GM10248 (cell line): ENCODE measurements around the gene CHML.
"Not testable (repeated sequence)": the region's sequence is repeated elsewhere in the genome, so short reads cannot be mapped to it uniquely, and the experiment has no call there.

Experiments
- CTCF ChIA-PET: fragments of 300-600 bp; sonication (Branson Sonifier 250); formaldehyde crosslinking; extraction: SDS; loops from one replicate; lab custom pipeline; 2021; ENCODE audit warnings: antibody characterized with exemption; lab: Yijun Ruan, JAX
- POLR2A ChIA-PET: fragments of 350-650 bp; sonication (Branson Sonifier 250); formaldehyde crosslinking; extraction: SDS; loops from one replicate; lab custom pipeline; 2020; ENCODE audit warnings: antibody characterized with exemption; lab: Yijun Ruan, JAX
- DNase-seq: peaks from one replicate; pipeline ENCODE4 v3.0.0; 2012; ENCODE audit errors: extremely low spot score
- CTCF ChIP-seq: IDR thresholded peaks from 2 replicates; pipeline ENCODE4 v1.5.1; 2012; ENCODE audit warnings: mild to moderate bottlenecking, low read depth; ENCODE audit errors: extremely low read depth, missing control alignments, control extremely low read depth

CHML gene

GRCh38 chr1:241640149-241640866 lies at the start of gene CHML, which contains the start of gene OPN3:
CHML (minus strand) TSS chr1:241640369; CDS start chr1:241635766, 4,603 bp downstream.
OPN3 (minus strand) TSS chr1:241640369; CDS start chr1:241640254, 115 bp downstream.
- POLR2A ChIA-PET: interaction anchor here (0.7 to 0.9 kb wide), 5 partner anchors 13 to 361 kb away, joined by 3 to 10 read pairs (median 3); no protein-coding TSS in a partner anchor
- CTCF ChIA-PET: interaction anchor here (1.0 to 5.0 kb wide), 6 partner anchors 8 to 207 kb away, joined by 3 to 22 read pairs (median 6); partner anchors contain the start of gene EXO1
- no peak for TF ChIP-seq CTCF
- peak; percentile 97 for DNase-seq

- ChIA-PET POLR2A (no interaction called here), CTCF (interaction anchor here (1.8 kb wide), 1 partner anchor 10 kb away, joined by 5 read pairs; no protein-coding TSS in a partner anchor)
- DNase-seq: no peak
- no peak for TF ChIP-seq CTCF
These were observed 48.8 kb upstream of the CHML start for GRCh38 chr1:241688940-241689368.

- CTCF ChIA-PET: no interaction called here
- TF ChIP-seq CTCF: no peak
- no peak for DNase-seq
- POLR2A ChIA-PET: no interaction called here
These were observed 43.9 kb upstream of the CHML start for GRCh38 chr1:241684108-241684507.

- ChIA-PET CTCF (interaction anchor here (1.2 to 1.4 kb wide), 3 partner anchors 11 to 31 kb away, joined by 3 to 4 read pairs (median 3); no protein-coding TSS in a partner anchor), POLR2A (no interaction called here)
- TF ChIP-seq CTCF: no peak
- no peak for DNase-seq
These were observed 42.8 kb upstream of the CHML start for GRCh38 chr1:241682921-241683320.

- CTCF ChIA-PET, POLR2A ChIA-PET, DNase-seq: not testable (repeated sequence)
These were observed 41.8 kb upstream of the CHML start for GRCh38 chr1:241681861-241682448.

GRCh38 chr1:241679961-241680360 lies 39.8 kb upstream of the CHML start:
- ChIA-PET POLR2A (no interaction called here), CTCF (interaction anchor here (1.4 to 1.7 kb wide), 2 partner anchors 8 to 14 kb away, joined by 5 to 6 read pairs; no protein-coding TSS in a partner anchor)
- DNase-seq: no peak
- no peak for TF ChIP-seq CTCF
